HFF-Myc (cell line): ENCODE results near the gene PRDM15.

Experiments used
- DNase-seq: peaks from one replicate; pipeline ENCODE4 v3.0.0-alpha.2; 2011; ENCODE audit warnings: low read depth; ENCODE audit errors: extremely low read depth
- H3K4me3 ChIP-seq: replicated peaks from 2 replicates; pipeline ENCODE4 v1.5.1; 2011; ENCODE audit warnings: low read depth, mild to moderate bottlenecking, control low read depth, low read length
- CTCF ChIP-seq: IDR thresholded peaks from 2 replicates; pipeline ENCODE4 v1.5.1; 2012; ENCODE audit warnings: mild to moderate bottlenecking, low read depth, low read length, control low read depth; ENCODE audit errors: missing control alignments

The PRDM15 gene

GRCh38 chr21:41758550-41758949 is 120.6 kb downstream of the PRDM15 start:
- no peak overlapping the region for H3K4me3 ChIP-seq
- TF ChIP-seq CTCF: no peak
- no peak for DNase-seq

- no peak for DNase-seq
- no peak for TF ChIP-seq CTCF
- H3K4me3 ChIP-seq: no peak overlapping the region
These were observed 123.0 kb downstream of the PRDM15 start for GRCh38 chr21:41755934-41756773.

- no peak for TF ChIP-seq CTCF
- no peak overlapping the region for H3K4me3 ChIP-seq
- no peak for DNase-seq
These were observed 123.7 kb downstream of the PRDM15 start for GRCh38 chr21:41755258-41755933.

- DNase-seq: no peak
- no peak overlapping the region for H3K4me3 ChIP-seq
- TF ChIP-seq CTCF: no peak
These were observed 124.7 kb downstream of the PRDM15 start for GRCh38 chr21:41754479-41754891.

GRCh38 chr21:41753006-41753898 is 125.9 kb downstream of the PRDM15 start:
- no peak overlapping the region for H3K4me3 ChIP-seq
- no peak for DNase-seq
- TF ChIP-seq CTCF: no peak

GRCh38 chr21:41752231-41752681 is 126.9 kb downstream of the PRDM15 start:
- TF ChIP-seq CTCF: no peak
- no peak overlapping the region for H3K4me3 ChIP-seq
- DNase-seq: peak; percentile 97
